Measurements from ENCODE around the gene MSL1. TPM values are rescaled to one million over a fixed set of nuclear protein-coding genes. Genes with fewer than 3 reads are reported as not detected.

Gene MSL1
- total and polyA plus RNA-seq, 2 of the 13 experiments (the other 11 are each of a cell fraction or from before 2014, with no cell fraction given): 63.8 to 88.5 TPM

DNA sequence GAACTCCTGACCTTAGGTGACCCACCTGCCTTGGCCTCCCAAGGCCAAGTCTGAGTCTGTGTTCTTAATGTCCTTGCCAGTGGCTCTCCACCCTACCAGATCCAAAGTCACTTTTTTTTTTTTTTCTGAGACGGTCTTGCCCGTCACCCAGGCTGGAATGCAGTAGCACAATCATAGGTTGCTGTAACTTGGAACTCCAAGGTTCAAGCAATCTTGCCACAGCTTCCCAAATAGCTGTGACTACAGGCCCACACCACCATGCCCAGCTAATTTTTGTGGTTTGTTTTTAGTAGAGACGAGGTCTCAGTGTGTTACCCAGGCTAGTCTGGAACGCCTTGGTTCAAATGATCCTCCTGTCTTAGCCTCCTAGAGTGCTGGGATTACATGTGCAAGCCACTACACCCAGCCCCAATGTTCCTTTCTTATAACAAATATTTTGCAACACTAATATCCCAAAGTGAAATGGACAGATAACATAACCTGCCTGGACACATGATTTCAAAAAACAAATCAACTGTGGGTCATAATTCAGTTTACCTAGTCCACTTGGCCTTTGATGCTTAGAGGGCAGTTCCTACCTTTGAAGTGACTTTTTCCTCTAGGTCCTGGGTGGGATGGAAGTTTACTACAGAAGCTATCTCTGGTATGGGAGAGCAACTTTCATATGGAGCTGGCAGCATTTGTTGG is 51.5 kb downstream of the MSL1 start (continued):
- TF ChIP-seq NFYB (CRISPR knock-in tag; IDR thresholded peaks at IDR 0.05) (no peak), ZNF329 (CRISPR knock-in tag; IDR thresholded peaks at IDR 0.05; ENCODE audit: low read depth) (no peak), ZNF788 (CRISPR knock-in tag; IDR thresholded peaks at IDR 0.05; ENCODE audit: borderline replicate concordance) (no peak), ZNF430 (CRISPR knock-in tag; IDR thresholded peaks at IDR 0.05) (peak; percentile 69; the same call in 1 of the 2 replicates), MIER3 (CRISPR knock-in tag; IDR thresholded peaks at IDR 0.05; ENCODE audit: borderline replicate concordance) (peak; percentile 70; the same call in 1 of the 2 replicates), ZNF549 (CRISPR knock-in tag; IDR thresholded peaks at IDR 0.05) (no peak), NR2F6 (IDR thresholded peaks at IDR 0.05) (peak; percentile 88), NR2F6 (CRISPR knock-in tag; IDR thresholded peaks at IDR 0.05) (peak; percentile 89), ARNTL (CRISPR knock-in tag; IDR thresholded peaks at IDR 0.05) (peak; percentile 87), MED1 (CRISPR knock-in tag; IDR thresholded peaks at IDR 0.05) (peak; percentile 86), ZNF20 (CRISPR knock-in tag; IDR thresholded peaks at IDR 0.05) (no peak), PAF1 (CRISPR knock-in tag; IDR thresholded peaks at IDR 0.05) (no peak), ZNF251 (CRISPR knock-in tag; IDR thresholded peaks at IDR 0.05) (no peak), DNMT1 (CRISPR knock-in tag; IDR thresholded peaks at IDR 0.05) (no peak), IRX3 (CRISPR knock-in tag; IDR thresholded peaks at IDR 0.05; ENCODE audit: borderline replicate concordance, low read depth) (no peak)
- TF ChIP-seq, protein P1, sequence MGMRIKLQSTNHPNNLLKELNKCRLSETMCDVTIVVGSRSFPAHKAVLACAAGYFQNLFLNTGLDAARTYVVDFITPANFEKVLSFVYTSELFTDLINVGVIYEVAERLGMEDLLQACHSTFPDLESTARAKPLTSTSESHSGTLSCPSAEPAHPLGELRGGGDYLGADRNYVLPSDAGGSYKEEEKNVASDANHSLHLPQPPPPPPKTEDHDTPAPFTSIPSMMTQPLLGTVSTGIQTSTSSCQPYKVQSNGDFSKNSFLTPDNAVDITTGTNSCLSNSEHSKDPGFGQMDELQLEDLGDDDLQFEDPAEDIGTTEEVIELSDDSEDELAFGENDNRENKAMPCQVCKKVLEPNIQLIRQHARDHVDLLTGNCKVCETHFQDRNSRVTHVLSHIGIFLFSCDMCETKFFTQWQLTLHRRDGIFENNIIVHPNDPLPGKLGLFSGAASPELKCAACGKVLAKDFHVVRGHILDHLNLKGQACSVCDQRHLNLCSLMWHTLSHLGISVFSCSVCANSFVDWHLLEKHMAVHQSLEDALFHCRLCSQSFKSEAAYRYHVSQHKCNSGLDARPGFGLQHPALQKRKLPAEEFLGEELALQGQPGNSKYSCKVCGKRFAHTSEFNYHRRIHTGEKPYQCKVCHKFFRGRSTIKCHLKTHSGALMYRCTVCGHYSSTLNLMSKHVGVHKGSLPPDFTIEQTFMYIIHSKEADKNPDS (CRISPR knock-in tag; IDR thresholded peaks at IDR 0.05): no peak
- TF ChIP-seq, protein P2, sequence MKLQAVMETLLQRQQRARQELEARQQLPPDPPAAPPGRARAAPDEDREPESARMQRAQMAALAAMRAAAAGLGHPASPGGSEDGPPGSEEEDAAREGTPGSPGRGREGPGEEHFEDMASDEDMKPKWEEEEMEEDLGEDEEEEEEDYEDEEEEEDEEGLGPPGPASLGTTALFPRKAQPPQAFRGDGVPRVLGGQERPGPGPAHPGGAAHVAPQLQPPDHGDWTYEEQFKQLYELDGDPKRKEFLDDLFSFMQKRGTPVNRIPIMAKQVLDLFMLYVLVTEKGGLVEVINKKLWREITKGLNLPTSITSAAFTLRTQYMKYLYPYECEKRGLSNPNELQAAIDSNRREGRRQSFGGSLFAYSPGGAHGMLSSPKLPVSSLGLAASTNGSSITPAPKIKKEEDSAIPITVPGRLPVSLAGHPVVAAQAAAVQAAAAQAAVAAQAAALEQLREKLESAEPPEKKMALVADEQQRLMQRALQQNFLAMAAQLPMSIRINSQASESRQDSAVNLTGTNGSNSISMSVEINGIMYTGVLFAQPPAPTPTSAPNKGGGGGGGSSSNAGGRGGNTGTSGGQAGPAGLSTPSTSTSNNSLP (IDR thresholded peaks at IDR 0.05; ENCODE audit: low read depth, low read length): peak; percentile 77
- TF ChIP-seq, protein P3, sequence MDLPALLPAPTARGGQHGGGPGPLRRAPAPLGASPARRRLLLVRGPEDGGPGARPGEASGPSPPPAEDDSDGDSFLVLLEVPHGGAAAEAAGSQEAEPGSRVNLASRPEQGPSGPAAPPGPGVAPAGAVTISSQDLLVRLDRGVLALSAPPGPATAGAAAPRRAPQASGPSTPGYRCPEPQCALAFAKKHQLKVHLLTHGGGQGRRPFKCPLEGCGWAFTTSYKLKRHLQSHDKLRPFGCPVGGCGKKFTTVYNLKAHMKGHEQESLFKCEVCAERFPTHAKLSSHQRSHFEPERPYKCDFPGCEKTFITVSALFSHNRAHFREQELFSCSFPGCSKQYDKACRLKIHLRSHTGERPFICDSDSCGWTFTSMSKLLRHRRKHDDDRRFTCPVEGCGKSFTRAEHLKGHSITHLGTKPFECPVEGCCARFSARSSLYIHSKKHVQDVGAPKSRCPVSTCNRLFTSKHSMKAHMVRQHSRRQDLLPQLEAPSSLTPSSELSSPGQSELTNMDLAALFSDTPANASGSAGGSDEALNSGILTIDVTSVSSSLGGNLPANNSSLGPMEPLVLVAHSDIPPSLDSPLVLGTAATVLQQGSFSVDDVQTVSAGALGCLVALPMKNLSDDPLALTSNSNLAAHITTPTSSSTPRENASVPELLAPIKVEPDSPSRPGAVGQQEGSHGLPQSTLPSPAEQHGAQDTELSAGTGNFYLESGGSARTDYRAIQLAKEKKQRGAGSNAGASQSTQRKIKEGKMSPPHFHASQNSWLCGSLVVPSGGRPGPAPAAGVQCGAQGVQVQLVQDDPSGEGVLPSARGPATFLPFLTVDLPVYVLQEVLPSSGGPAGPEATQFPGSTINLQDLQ (CRISPR knock-in tag; IDR thresholded peaks at IDR 0.05): no peak
- TF ChIP-seq, protein P4, sequence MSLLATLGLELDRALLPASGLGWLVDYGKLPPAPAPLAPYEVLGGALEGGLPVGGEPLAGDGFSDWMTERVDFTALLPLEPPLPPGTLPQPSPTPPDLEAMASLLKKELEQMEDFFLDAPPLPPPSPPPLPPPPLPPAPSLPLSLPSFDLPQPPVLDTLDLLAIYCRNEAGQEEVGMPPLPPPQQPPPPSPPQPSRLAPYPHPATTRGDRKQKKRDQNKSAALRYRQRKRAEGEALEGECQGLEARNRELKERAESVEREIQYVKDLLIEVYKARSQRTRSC (CRISPR knock-in tag; IDR thresholded peaks at IDR 0.05; ENCODE audit: low read depth): no peak
- TF ChIP-seq, protein P5, sequence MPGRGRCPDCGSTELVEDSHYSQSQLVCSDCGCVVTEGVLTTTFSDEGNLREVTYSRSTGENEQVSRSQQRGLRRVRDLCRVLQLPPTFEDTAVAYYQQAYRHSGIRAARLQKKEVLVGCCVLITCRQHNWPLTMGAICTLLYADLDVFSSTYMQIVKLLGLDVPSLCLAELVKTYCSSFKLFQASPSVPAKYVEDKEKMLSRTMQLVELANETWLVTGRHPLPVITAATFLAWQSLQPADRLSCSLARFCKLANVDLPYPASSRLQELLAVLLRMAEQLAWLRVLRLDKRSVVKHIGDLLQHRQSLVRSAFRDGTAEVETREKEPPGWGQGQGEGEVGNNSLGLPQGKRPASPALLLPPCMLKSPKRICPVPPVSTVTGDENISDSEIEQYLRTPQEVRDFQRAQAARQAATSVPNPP (CRISPR knock-in tag; IDR thresholded peaks at IDR 0.05): no peak
- TF ChIP-seq, protein P6, sequence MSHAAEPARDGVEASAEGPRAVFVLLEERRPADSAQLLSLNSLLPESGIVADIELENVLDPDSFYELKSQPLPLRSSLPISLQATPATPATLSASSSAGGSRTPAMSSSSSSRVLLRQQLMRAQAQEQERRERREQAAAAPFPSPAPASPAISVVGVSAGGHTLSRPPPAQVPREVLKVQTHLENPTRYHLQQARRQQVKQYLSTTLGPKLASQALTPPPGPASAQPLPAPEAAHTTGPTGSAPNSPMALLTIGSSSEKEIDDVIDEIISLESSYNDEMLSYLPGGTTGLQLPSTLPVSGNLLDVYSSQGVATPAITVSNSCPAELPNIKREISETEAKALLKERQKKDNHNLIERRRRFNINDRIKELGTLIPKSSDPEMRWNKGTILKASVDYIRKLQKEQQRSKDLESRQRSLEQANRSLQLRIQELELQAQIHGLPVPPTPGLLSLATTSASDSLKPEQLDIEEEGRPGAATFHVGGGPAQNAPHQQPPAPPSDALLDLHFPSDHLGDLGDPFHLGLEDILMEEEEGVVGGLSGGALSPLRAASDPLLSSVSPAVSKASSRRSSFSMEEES (CRISPR knock-in tag; IDR thresholded peaks at IDR 0.05): peak; percentile 86; the same call in 1 of the 2 replicates
